Nucleus accumbens (tissue), 56 donors: ENCODE measurements around the gene XXYLT1.
"Not testable (repeated sequence)": the region's sequence is repeated elsewhere in the genome, so short reads cannot be mapped to it uniquely, and the experiment has no call there.

ENCODE experiments used
- DNase-seq, 56 donors: peaks; one replicate each; lab custom pipeline; 2025; lab: John Stamatoyannopoulos, UW

The XXYLT1 gene

GRCh38 chr3:195194559-195195206, 76.3 kb downstream of the XXYLT1 start:
- no peak for DNase-seq

- DNase-seq: no peak
Measured at GRCh38 chr3:195191580-195191979, 79.4 kb downstream of the XXYLT1 start.

- no peak for DNase-seq
Measured at GRCh38 chr3:195189821-195190220, 81.1 kb downstream of the XXYLT1 start.

- no peak for DNase-seq
Measured at GRCh38 chr3:195188426-195188927, 82.5 kb downstream of the XXYLT1 start.

- DNase-seq: no peak
Measured at GRCh38 chr3:195187609-195188425, 83.1 kb downstream of the XXYLT1 start.

- DNase-seq: not testable (repeated sequence)
Measured at GRCh38 chr3:195186710-195187047, 84.3 kb downstream of the XXYLT1 start.

- no peak for DNase-seq
Measured at GRCh38 chr3:195186041-195186709, 84.8 kb downstream of the XXYLT1 start.

GRCh38 chr3:195185583-195185982, 85.4 kb downstream of the XXYLT1 start:
- no peak for DNase-seq

GRCh38 chr3:195184716-195185421, 86.1 kb downstream of the XXYLT1 start:
- no peak for DNase-seq

- no peak for DNase-seq
Measured at GRCh38 chr3:195183071-195183776, 87.7 kb downstream of the XXYLT1 start.

- peak in 8 of 56 donors; percentile 11 to 39 (median 25) for DNase-seq
Measured at GRCh38 chr3:195182470-195182795, 88.5 kb downstream of the XXYLT1 start.

- no peak for DNase-seq
Measured at GRCh38 chr3:195181741-195182469, 89.1 kb downstream of the XXYLT1 start.

- DNase-seq: no peak
Measured at GRCh38 chr3:195181113-195181498, 89.9 kb downstream of the XXYLT1 start.

GRCh38 chr3:195180490-195181112, 90.4 kb downstream of the XXYLT1 start:
- no peak for DNase-seq

- DNase-seq: no peak
Measured at GRCh38 chr3:195179776-195180489, 91.0 kb downstream of the XXYLT1 start.

GRCh38 chr3:195178124-195178910, 92.6 kb downstream of the XXYLT1 start:
- peak in 5 of 56 donors; percentile 8 to 28 (median 19) for DNase-seq

- no peak for DNase-seq
Measured at GRCh38 chr3:195177422-195178123, 93.4 kb downstream of the XXYLT1 start.
